ENCODE measurements around the gene CYP4F22.

The CYP4F22 gene

DNA sequence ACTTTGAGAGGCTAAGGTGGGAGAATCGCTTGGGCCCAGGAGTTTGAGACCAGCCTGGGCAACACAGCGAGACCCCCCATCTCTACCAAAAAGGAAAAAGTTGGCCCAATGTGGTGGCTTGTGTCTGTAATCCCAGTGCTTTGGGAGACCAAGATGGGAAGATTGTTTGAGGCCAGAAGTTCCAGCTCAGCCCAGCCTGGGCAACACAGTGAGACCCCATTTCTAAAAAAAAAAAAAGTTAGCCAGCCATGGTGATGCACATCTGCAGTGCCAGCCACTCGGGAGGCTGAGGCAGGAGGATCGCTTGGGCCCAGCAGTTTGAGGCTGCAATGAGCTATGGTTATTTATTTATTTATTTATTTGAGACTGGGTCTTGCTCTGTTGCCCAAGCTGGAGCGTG is 41.3 kb downstream of the CYP4F22 start:
- H4K20me1 ChIP-seq (ENCODE audit: insufficient read depth, low read length), result no peaks in the 10 kb centered on the region
- no peak overlapping the region for H3K27ac ChIP-seq (ENCODE audit: low read length)
- TF ChIP-seq EZH2phosphoT487 (IDR thresholded peaks at IDR 0.05; ENCODE audit: low read depth), result no peak
- no peak for TF ChIP-seq CTCF (IDR thresholded peaks at IDR 0.05; ENCODE audit: low read depth, low read length)
- H3K79me2 ChIP-seq (ENCODE audit: low read length), result no peaks in the 10 kb centered on the region
- H3K4me2 ChIP-seq (ENCODE audit: low read length), result no peak overlapping the region
- no peak overlapping the region for H2AFZ ChIP-seq (ENCODE audit: low read depth, low read length)
- H3K9me3 ChIP-seq (ENCODE audit: insufficient read depth, low read length), result no peaks in the 10 kb centered on the region
- H3K4me3 ChIP-seq (ENCODE audit: low read length), result no peak overlapping the region
- H3K4me1 ChIP-seq (ENCODE audit: low read length), result no peaks in the 10 kb centered on the region
- peaks cover 4% of the 10 kb centered on the region; the same call in 1 of the 2 replicates for H3K27me3 ChIP-seq (ENCODE audit: low read depth, low read length)
- H3K9ac ChIP-seq (ENCODE audit: low read length), result no peak overlapping the region
- H3K36me3 ChIP-seq (replicated peaks; ENCODE audit: low read depth, low read length), result no peaks in the 10 kb centered on the region

- H2AFZ ChIP-seq (ENCODE audit: low read depth, low read length), result no peak overlapping the region
- no peaks in the 10 kb centered on the region for H3K9me3 ChIP-seq (ENCODE audit: insufficient read depth, low read length)
- H3K4me1 ChIP-seq (ENCODE audit: low read length), result no peaks in the 10 kb centered on the region
- TF ChIP-seq EZH2phosphoT487 (IDR thresholded peaks at IDR 0.05; ENCODE audit: low read depth) (no peak), CTCF (IDR thresholded peaks at IDR 0.05; ENCODE audit: low read depth, low read length) (no peak)
- H3K36me3 ChIP-seq (replicated peaks; ENCODE audit: low read depth, low read length), result no peaks in the 10 kb centered on the region
- peaks cover 4% of the 10 kb centered on the region; the same call in 1 of the 2 replicates for H3K27me3 ChIP-seq (ENCODE audit: low read depth, low read length)
- H3K4me2 ChIP-seq (ENCODE audit: low read length), result no peak overlapping the region
- H3K79me2 ChIP-seq (ENCODE audit: low read length), result no peaks in the 10 kb centered on the region
- H3K27ac ChIP-seq (ENCODE audit: low read length), result no peak overlapping the region
- no peak overlapping the region for H3K9ac ChIP-seq (ENCODE audit: low read length)
- H3K4me3 ChIP-seq (ENCODE audit: low read length), result no peak overlapping the region
- H4K20me1 ChIP-seq (ENCODE audit: insufficient read depth, low read length), result no peaks in the 10 kb centered on the region
Measured at GRCh38 chr19:15550273-15550672, 41.9 kb downstream of the CYP4F22 start.

DNA sequence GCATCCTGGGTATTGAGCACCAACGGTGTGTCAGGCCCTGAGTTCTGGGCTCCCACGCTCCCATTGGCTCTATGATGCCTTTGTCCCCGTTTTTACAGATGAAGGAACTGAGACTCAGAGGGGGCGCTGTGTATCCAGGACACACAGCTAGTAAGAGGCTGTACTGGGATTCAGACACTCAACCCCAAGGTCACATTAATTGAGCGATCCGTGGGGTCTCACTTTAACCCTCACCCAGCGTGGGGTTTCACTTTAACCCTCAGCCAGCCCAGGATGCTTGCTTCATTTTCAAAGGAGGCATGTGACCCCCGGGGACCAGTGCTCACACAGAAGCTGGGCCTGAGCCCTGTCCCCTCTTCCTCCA is 42.6 kb downstream of the CYP4F22 start:
- Histone ChIP-seq H3K4me1 (ENCODE audit: low read length) (peaks cover 4% of the 10 kb centered on the region), H3K27me3 (ENCODE audit: low read depth, low read length) (peaks cover 4% of the 10 kb centered on the region; the same call in 1 of the 2 replicates), H3K4me3 (ENCODE audit: low read length) (no peak overlapping the region), H3K36me3 (replicated peaks; ENCODE audit: low read depth, low read length) (no peaks in the 10 kb centered on the region), H4K20me1 (ENCODE audit: insufficient read depth, low read length) (no peaks in the 10 kb centered on the region), H3K79me2 (ENCODE audit: low read length) (no peaks in the 10 kb centered on the region), H3K4me2 (ENCODE audit: low read length) (no peak overlapping the region), H3K9ac (ENCODE audit: low read length) (no peak overlapping the region), H2AFZ (ENCODE audit: low read depth, low read length) (no peak overlapping the region), H3K27ac (ENCODE audit: low read length) (no peak overlapping the region), H3K9me3 (ENCODE audit: insufficient read depth, low read length) (no peaks in the 10 kb centered on the region)
- TF ChIP-seq CTCF (IDR thresholded peaks at IDR 0.05; ENCODE audit: low read depth, low read length) (no peak), EZH2phosphoT487 (IDR thresholded peaks at IDR 0.05; ENCODE audit: low read depth) (no peak)

DNA sequence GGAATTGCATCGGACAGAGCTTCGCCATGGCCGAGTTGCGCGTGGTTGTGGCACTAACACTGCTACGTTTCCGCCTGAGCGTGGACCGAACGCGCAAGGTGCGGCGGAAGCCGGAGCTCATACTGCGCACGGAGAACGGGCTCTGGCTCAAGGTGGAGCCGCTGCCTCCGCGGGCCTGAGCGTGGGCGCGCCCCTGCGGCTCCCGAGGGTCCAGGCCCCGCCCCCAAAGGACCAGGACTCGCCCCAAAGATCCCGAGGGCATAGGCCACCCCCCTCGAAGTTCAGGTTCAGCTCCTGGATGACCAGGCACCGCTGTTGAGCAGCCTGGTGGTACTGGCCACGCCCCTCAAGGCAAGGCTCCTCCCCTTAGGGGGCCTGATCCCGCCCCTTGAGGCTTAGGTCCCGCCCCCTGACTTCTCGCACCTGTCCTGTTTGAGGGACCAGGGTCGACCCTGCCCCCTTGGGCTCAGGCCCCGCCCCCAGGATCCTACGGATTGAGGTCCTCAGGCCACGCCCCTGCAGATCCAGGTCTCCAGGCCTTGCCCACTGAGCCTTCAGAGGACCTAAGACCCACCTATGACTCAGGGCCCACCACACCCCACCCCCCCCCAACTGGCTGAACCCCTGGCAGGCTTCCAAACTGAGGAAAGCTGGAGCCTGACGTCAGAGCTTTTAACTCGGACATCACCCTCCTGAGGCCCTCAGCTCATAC is 43.1 kb downstream of the CYP4F22 start:
- Histone ChIP-seq H3K4me1 (ENCODE audit: low read length) (peaks cover 8% of the 10 kb centered on the region), H3K79me2 (ENCODE audit: low read length) (no peaks in the 10 kb centered on the region), H3K36me3 (replicated peaks; ENCODE audit: low read depth, low read length) (no peaks in the 10 kb centered on the region), H3K4me2 (ENCODE audit: low read length) (no peak overlapping the region), H3K27me3 (ENCODE audit: low read depth, low read length) (peaks cover 4% of the 10 kb centered on the region; the same call in 1 of the 2 replicates), H3K27ac (ENCODE audit: low read length) (no peak overlapping the region), H3K9ac (ENCODE audit: low read length) (no peak overlapping the region), H2AFZ (ENCODE audit: low read depth, low read length) (no peak overlapping the region), H4K20me1 (ENCODE audit: insufficient read depth, low read length) (no peaks in the 10 kb centered on the region), H3K4me3 (ENCODE audit: low read length) (no peak overlapping the region), H3K9me3 (ENCODE audit: insufficient read depth, low read length) (no peaks in the 10 kb centered on the region)
- TF ChIP-seq CTCF (IDR thresholded peaks at IDR 0.05; ENCODE audit: low read depth, low read length), result no peak

All from OCI-LY3 (cell line).